ENCODE measurements around the gene DOCK2.

Gene DOCK2

GRCh38 chr5:169979871-169980270, 342.8 kb downstream of the DOCK2 start:
- H3K27ac ChIP-seq: no peak overlapping the region
- TF ChIP-seq, protein P1, sequence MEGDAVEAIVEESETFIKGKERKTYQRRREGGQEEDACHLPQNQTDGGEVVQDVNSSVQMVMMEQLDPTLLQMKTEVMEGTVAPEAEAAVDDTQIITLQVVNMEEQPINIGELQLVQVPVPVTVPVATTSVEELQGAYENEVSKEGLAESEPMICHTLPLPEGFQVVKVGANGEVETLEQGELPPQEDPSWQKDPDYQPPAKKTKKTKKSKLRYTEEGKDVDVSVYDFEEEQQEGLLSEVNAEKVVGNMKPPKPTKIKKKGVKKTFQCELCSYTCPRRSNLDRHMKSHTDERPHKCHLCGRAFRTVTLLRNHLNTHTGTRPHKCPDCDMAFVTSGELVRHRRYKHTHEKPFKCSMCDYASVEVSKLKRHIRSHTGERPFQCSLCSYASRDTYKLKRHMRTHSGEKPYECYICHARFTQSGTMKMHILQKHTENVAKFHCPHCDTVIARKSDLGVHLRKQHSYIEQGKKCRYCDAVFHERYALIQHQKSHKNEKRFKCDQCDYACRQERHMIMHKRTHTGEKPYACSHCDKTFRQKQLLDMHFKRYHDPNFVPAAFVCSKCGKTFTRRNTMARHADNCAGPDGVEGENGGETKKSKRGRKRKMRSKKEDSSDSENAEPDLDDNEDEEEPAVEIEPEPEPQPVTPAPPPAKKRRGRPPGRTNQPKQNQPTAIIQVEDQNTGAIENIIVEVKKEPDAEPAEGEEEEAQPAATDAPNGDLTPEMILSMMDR (conservative IDR thresholded peaks at IDR 0.05): no peak
- TF ChIP-seq ZFX (IDR thresholded peaks at IDR 0.05): no peak

DNA sequence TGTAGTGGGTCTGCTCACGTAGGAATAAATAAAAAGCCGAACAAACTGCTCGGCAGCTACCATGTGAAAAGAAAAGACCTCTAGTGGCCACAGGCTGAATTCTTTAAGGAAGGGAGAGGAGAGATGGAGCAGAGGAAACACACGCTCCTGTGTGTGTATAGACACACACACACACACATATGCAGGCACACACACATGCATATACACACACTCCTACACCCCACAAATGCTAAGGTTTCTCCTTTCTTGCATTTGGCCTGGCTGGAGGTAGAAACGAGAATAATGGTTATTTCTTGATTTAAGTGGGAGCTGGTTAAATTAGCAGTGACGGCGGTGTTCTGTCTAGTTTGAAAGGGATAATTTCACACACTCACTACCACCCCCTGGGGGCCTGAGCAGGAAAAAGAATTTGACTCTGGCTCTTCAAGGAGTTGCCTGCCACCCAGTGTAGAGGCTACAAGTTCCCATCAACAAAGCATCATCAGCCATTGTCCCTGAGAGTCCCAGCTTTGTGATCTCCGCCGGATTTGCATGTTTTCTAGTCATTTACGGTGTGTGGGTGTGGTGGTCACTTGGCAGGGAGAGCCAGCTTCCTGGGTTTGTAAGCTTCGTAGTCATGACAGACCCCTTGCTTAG, 343.5 kb downstream of the DOCK2 start, which contains the start of gene INSYN2B:
TSS of gene INSYN2B (minus strand) at position 78 of the 636 bp plus-strand sequence. CDS start 96,597 bp downstream, outside the sequence.
- H3K27ac ChIP-seq: no peak within 1 kb of the TSS
- TF ChIP-seq, protein P1 (conservative IDR thresholded peaks at IDR 0.05): peak; percentile 95
- no peak for TF ChIP-seq ZFX (IDR thresholded peaks at IDR 0.05)

DNA sequence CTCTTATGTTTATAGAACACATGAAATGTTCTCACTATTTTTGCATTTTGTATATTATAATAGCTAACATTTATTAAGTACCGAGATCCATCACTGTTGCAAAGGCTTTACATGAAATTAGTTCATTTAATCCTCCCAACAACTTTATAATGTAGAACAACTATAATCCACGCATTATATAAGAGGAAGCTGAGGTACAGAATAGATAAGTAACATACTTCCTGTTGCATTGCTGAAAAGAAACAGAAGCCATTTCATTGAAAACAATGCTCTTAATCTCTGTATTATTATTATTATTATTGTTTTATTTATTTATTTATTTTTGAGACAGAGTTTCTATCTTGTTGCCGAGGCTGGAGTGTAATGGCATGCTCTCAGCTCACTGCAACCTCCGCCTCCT, 351.1 kb downstream of the DOCK2 start:
- TF ChIP-seq, protein P1 (conservative IDR thresholded peaks at IDR 0.05): no peak
- no peak for TF ChIP-seq ZFX (IDR thresholded peaks at IDR 0.05)
- no peak overlapping the region for H3K27ac ChIP-seq

- TF ChIP-seq, protein P1 (conservative IDR thresholded peaks at IDR 0.05): no peak
- TF ChIP-seq ZFX (IDR thresholded peaks at IDR 0.05): no peak
- H3K27ac ChIP-seq: no peak overlapping the region
These were observed 351.9 kb downstream of the DOCK2 start for GRCh38 chr5:169988947-169989346.

DNA sequence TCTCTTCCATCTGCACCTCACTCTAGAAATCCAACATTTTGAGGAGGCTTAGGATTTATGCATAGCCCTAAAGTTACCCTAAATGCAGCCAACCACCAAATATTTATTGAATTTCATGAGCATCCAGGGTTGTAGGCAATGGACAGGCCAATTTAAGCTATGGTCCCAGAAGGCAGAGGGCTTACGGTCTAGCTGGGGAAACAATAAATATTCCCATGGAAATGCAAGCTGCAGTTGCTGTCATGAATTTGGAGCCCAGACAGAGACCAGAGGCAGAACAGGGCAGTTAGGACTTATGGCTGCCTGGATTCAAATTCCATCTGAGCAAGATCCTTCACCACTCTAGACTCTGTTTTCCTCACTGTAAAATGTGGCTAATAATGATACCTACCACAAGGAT, 352.3 kb downstream of the DOCK2 start:
- no peak overlapping the region for H3K27ac ChIP-seq
- TF ChIP-seq ZFX (IDR thresholded peaks at IDR 0.05): no peak
- TF ChIP-seq, protein P1 (conservative IDR thresholded peaks at IDR 0.05): no peak

DNA sequence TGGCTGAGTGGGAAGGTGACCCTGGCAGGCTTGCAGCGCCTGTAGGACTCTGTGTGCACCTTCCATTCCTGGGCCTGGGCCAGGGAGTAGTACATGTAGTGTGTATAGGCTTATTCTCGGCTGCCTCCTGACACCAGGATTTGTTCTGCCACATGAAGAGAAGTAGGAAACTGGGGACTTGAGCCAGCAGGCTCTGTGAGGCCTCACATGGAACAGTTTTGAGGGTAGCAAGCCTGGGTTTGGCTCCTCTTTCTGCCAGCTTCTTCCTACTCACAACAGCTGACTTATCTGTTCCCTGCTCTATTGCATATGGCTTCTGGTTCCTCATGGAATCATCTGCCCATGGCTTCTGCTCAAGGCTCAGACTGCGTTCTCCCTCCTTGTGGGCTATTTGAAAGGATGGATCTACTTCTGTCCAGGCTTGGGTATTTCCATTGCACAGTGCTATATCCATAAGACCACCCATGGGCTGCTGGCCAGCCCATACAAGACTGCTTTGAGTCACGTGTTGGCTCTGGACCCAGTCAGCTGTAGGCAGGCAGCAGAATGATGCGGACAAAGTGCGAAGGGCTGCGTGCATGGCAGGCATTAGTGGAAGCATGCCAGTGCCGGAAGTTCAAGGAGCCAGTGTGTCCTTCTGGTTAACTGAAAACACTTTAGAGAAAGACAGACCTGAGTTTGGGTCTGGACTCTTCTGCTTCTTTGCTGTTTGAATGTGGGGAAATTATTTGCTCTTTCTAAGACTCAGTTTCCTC, 354.2 kb downstream of the DOCK2 start:
- TF ChIP-seq, protein P1 (conservative IDR thresholded peaks at IDR 0.05): no peak
- TF ChIP-seq ZFX (IDR thresholded peaks at IDR 0.05): no peak
- no peak overlapping the region for H3K27ac ChIP-seq

GRCh38 chr5:169992789-169993484, 355.9 kb downstream of the DOCK2 start:
- TF ChIP-seq ZFX (IDR thresholded peaks at IDR 0.05): no peak
- TF ChIP-seq, protein P1 (conservative IDR thresholded peaks at IDR 0.05): no peak
- H3K27ac ChIP-seq: no peak overlapping the region
